ENCODE measurements around the gene NTN3. TPM values are rescaled to one million over a fixed set of nuclear protein-coding genes. Genes with fewer than 3 reads are reported as not detected.

Gene NTN3
- total RNA-seq, result 6.6 TPM

GRCh38 chr16:2471016-2471652 lies at the start of gene NTN3:
Gene NTN3 (plus strand): TSS chr16:2471297. CDS start chr16:2471702, 405 bp downstream.

GRCh38 chr16:2429034-2429770 lies 41.9 kb upstream of the NTN3 start, which contains the start of gene CCNF:
Gene CCNF (plus strand): TSS chr16:2429447. CDS start chr16:2429482, 35 bp downstream.

GRCh38 chr16:2459647-2460390 lies 11.3 kb upstream of the NTN3 start, which contains the start of gene TEDC2:
Gene TEDC2 (plus strand): TSS chr16:2460109. CDS start chr16:2460145, 36 bp downstream.

GRCh38 chr16:2474877-2475412 lies 3.8 kb downstream of the NTN3 start, which contains the start of gene TBC1D24:
Gene TBC1D24 (plus strand): TSS chr16:2475127. CDS start chr16:2496149, 21,022 bp downstream.

GRCh38 chr16:2513405-2514332 lies 42.6 kb downstream of the NTN3 start, which contains the start of gene ATP6V0C:
Gene ATP6V0C (plus strand): TSS chr16:2513952. CDS start chr16:2514104, 152 bp downstream.

GRCh38 chr16:2520097-2520783 lies 49.1 kb downstream of the NTN3 start, which contains the start of gene AMDHD2:
Gene AMDHD2 (plus strand): TSS chr16:2520371. CDS start chr16:2520459, 88 bp downstream.

Small RNA genes within 50 kb of the gene (small RNA-seq; reads per million reads assigned to genes)
- not detected for gene AC093525.1 (ENCODE audit: low replicate concordance)
- not detected for gene MIR6768 (ENCODE audit: low replicate concordance)

Other genes starting within 250 kb of the NTN3 start
- 46.6 TPM for gene E4F1, start 247.7 kb upstream of the NTN3 start, total RNA-seq
- gene DNASE1L2, start 234.9 kb upstream of the NTN3 start, total RNA-seq, result 7.5 TPM
- 16.3 TPM for gene ECI1, start 219.7 kb upstream of the NTN3 start, total RNA-seq
- 129 TPM for gene RNPS1, start 203.2 kb upstream of the NTN3 start, total RNA-seq
- gene ABCA3, start 130.6 kb upstream of the NTN3 start, total RNA-seq, result 57.3 TPM
- 13.5 TPM for gene CCNF, start 41.9 kb upstream of the NTN3 start, total RNA-seq
- 12.2 TPM for gene TEDC2, start 11.2 kb upstream of the NTN3 start, total RNA-seq
- 31.3 TPM for gene TBC1D24, start 3.8 kb downstream of the NTN3 start, total RNA-seq
- gene ATP6V0C, start 42.7 kb downstream of the NTN3 start, total RNA-seq, result 23.8 TPM
- 30.4 TPM for gene AMDHD2, start 49.1 kb downstream of the NTN3 start, total RNA-seq
- not detected for gene CEMP1, start 60.1 kb downstream of the NTN3 start, total RNA-seq
- 34.1 TPM for gene PDPK1, start 66.7 kb downstream of the NTN3 start, total RNA-seq
- gene KCTD5, start 211.2 kb downstream of the NTN3 start, total RNA-seq, result 27.9 TPM
- gene PRSS27, start 248.9 kb downstream of the NTN3 start, total RNA-seq, result 6.3 TPM